ENCODE measurements around the gene CDH22.

DNA sequence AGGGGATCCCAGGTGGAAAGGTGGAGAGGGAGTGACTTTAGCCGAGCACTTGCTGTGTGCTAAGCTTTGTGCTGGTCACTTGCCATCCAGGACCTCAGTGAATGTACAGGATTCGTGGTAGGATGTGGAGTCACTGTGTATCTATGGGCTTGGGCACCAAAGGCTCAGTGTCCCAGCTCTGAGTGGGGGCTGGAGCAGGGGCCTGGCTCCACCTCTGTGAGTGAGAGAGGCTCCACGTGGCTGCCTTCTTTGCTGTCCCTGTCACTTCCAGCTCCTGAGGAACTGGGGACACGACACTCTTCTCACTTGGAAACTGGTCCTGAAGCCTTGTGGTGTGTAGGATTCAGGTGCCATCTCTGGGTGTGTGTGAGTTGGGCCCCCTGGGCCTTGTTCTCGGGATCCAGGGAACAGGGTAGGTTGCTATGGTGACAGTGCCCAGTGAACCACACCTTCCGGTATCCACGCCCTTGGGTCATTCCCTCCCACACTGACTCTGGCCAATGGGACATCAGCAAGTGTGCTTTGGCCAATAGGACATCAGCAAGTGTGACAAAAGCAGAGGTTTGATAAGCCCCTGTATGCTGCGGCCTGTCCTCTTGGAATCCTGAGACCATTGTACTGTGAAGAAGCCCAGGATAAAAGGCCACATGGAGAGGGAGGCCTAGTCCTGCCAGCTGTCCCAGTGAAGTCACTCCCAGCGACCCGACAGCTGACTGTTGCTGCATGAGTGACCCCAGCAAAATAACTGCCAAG is 87.7 kb downstream of the CDH22 start:
- TF ChIP-seq BCLAF1 (IDR thresholded peaks at IDR 0.05) (no peak), DPF2 (IDR thresholded peaks at IDR 0.05) (no peak), RFX5 (IDR thresholded peaks at IDR 0.05; ENCODE audit: low read depth, low read length) (no peak), SP1 (IDR thresholded peaks at IDR 0.05; ENCODE audit: low read depth, low read length) (no peak), CTCF (IDR thresholded peaks at IDR 0.05 in 2 of 3, conservative IDR thresholded peaks at IDR 0.05 in 1 of 3; ENCODE audit: control insufficient read depth in 2 of 3, extremely low read depth in 1 of 3, insufficient read depth in 1 of 3, low read depth in 3 of 3, low read length in 3 of 3) (no peak), RCOR1 (conservative IDR thresholded peaks at IDR 0.05; ENCODE audit: low read depth, low read length) (no peak), HDAC6 (IDR thresholded peaks at IDR 0.05; ENCODE audit: unreplicated experiment) (no peak), BCL3 (IDR thresholded peaks at IDR 0.05; ENCODE audit: borderline replicate concordance, insufficient read depth, low read depth, low read length, poor library complexity, severe bottlenecking) (no peak), POLR2AphosphoS5 (IDR thresholded peaks at IDR 0.05; ENCODE audit: low read length) (no peak)
- TF ChIP-seq, protein P1, sequence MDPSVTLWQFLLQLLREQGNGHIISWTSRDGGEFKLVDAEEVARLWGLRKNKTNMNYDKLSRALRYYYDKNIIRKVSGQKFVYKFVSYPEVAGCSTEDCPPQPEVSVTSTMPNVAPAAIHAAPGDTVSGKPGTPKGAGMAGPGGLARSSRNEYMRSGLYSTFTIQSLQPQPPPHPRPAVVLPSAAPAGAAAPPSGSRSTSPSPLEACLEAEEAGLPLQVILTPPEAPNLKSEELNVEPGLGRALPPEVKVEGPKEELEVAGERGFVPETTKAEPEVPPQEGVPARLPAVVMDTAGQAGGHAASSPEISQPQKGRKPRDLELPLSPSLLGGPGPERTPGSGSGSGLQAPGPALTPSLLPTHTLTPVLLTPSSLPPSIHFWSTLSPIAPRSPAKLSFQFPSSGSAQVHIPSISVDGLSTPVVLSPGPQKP (IDR thresholded peaks at IDR 0.05; ENCODE audit: low read depth, low read length): no peak
- TF ChIP-seq, protein P2, sequence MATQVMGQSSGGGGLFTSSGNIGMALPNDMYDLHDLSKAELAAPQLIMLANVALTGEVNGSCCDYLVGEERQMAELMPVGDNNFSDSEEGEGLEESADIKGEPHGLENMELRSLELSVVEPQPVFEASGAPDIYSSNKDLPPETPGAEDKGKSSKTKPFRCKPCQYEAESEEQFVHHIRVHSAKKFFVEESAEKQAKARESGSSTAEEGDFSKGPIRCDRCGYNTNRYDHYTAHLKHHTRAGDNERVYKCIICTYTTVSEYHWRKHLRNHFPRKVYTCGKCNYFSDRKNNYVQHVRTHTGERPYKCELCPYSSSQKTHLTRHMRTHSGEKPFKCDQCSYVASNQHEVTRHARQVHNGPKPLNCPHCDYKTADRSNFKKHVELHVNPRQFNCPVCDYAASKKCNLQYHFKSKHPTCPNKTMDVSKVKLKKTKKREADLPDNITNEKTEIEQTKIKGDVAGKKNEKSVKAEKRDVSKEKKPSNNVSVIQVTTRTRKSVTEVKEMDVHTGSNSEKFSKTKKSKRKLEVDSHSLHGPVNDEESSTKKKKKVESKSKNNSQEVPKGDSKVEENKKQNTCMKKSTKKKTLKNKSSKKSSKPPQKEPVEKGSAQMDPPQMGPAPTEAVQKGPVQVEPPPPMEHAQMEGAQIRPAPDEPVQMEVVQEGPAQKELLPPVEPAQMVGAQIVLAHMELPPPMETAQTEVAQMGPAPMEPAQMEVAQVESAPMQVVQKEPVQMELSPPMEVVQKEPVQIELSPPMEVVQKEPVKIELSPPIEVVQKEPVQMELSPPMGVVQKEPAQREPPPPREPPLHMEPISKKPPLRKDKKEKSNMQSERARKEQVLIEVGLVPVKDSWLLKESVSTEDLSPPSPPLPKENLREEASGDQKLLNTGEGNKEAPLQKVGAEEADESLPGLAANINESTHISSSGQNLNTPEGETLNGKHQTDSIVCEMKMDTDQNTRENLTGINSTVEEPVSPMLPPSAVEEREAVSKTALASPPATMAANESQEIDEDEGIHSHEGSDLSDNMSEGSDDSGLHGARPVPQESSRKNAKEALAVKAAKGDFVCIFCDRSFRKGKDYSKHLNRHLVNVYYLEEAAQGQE (IDR thresholded peaks at IDR 0.05; ENCODE audit: low read depth, low read length): no peak

All from GM12878 (cell line).